ENCODE data around the gene ADRB1.

ADRB1 gene

DNA sequence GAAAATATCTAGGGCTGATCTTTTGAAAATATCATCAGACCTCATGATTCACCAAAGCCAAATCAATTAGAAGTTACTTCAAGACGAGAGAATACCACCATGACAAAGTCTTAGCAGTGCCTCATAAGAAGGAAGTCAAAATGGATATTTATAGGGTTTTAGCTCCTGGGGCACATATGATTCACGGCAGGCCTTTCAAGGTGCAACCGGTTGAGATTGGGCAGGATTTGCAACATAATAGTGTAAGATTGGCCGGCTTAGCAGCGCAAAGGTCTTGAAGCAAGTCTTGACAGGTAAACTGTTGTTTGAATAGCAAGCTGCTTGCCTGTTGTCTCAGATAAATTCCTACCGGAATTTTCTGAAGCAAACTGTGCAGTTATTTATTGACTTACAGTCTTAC lies 17.5 kb downstream of the ADRB1 start:
- Mint-ChIP-seq H3K4me3 (no peak overlapping the region), H3K9me3 (no peaks in the 10 kb centered on the region), H3K27ac (no peak overlapping the region), H3K4me1 (peaks cover 29% of the 10 kb centered on the region), H3K27me3 (ENCODE audit: low read depth) (peaks cover 28% of the 10 kb centered on the region), H3K36me3 (ENCODE audit: low read depth) (no peaks in the 10 kb centered on the region)
- TF ChIP-seq, protein P1, sequence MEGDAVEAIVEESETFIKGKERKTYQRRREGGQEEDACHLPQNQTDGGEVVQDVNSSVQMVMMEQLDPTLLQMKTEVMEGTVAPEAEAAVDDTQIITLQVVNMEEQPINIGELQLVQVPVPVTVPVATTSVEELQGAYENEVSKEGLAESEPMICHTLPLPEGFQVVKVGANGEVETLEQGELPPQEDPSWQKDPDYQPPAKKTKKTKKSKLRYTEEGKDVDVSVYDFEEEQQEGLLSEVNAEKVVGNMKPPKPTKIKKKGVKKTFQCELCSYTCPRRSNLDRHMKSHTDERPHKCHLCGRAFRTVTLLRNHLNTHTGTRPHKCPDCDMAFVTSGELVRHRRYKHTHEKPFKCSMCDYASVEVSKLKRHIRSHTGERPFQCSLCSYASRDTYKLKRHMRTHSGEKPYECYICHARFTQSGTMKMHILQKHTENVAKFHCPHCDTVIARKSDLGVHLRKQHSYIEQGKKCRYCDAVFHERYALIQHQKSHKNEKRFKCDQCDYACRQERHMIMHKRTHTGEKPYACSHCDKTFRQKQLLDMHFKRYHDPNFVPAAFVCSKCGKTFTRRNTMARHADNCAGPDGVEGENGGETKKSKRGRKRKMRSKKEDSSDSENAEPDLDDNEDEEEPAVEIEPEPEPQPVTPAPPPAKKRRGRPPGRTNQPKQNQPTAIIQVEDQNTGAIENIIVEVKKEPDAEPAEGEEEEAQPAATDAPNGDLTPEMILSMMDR (IDR thresholded peaks at IDR 0.05; ENCODE audit: unreplicated experiment in 3 of 3), result no peak

DNA sequence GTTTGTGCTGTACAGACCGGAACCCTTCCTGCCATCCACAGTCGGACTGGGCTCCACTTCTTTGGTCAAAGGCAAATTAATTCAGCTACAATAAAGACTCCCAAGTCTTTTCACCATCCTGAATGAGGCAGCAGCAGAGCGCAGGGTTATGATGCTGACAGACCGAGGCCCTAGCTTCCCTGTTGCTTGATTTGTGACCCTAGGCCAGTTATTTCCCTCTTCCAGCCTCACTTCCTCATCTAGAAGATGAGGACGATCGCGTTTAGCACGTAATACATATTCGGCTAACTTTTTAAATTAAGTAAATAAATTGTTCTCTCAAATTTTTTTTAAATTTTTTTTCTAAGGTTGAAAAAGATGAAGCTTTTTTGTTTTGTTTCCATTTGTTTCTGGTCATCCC lies 18.1 kb downstream of the ADRB1 start:
- no peak overlapping the region for H3K27ac Mint-ChIP-seq
- H3K4me3 Mint-ChIP-seq, result no peak overlapping the region
- TF ChIP-seq, protein P1 (IDR thresholded peaks at IDR 0.05; ENCODE audit: unreplicated experiment in 3 of 3), result no peak
- H3K9me3 Mint-ChIP-seq, result no peaks in the 10 kb centered on the region
- H3K27me3 Mint-ChIP-seq (ENCODE audit: low read depth), result peaks cover 24% of the 10 kb centered on the region
- peaks cover 34% of the 10 kb centered on the region for H3K4me1 Mint-ChIP-seq
- H3K36me3 Mint-ChIP-seq (ENCODE audit: low read depth), result no peaks in the 10 kb centered on the region

DNA sequence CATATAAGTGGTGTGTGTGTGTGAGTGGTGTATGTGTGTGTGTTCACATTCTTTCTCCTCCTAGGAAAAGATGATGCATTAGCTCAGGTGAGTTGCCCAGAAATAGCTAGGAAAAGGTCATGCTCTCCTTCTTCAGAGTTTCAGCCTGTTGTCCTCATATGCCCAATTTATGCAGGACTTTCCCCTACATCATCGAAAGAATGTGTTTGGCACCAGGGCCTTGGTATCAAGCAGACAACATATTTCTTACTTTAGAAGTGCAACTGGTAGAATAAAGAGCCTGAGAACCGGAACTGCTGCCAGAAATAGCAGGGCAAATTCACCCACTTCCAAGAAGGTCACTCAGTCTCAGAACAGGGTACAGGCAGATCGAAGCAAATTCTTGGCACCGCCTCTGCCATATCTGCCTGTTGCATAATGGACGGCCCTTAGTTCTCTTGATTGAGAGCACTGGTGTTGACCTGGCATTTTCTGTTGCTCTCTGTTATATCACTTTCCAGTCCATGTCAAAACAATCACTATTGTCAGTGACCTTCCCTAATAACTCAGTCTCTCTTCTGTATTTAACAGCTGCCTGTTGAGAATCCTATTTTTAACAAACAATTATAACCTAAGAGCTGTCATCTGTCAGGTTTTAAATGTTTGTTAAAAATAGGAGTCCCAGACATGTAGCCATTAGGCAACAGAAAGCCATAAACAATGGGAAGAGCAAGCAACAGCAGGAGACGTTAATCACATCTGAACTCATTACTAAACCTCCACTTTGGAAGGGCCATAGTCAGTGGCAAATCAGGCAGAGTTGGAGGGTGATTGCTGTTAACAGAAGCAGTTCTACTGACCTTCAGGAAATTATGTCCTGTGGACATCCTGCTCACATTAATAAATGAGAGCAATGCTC lies 20.7 kb downstream of the ADRB1 start:
- Mint-ChIP-seq H3K9me3 (no peaks in the 10 kb centered on the region), H3K27me3 (ENCODE audit: low read depth) (peaks cover 22% of the 10 kb centered on the region), H3K27ac (peak overlapping the region in 2 of 3 experiments; percentile 15 to 31), H3K36me3 (ENCODE audit: low read depth) (no peaks in the 10 kb centered on the region), H3K4me3 (no peak overlapping the region), H3K4me1 (peaks cover 45% of the 10 kb centered on the region)
- TF ChIP-seq, protein P1 (IDR thresholded peaks at IDR 0.05; ENCODE audit: unreplicated experiment in 3 of 3), result no peak

DNA sequence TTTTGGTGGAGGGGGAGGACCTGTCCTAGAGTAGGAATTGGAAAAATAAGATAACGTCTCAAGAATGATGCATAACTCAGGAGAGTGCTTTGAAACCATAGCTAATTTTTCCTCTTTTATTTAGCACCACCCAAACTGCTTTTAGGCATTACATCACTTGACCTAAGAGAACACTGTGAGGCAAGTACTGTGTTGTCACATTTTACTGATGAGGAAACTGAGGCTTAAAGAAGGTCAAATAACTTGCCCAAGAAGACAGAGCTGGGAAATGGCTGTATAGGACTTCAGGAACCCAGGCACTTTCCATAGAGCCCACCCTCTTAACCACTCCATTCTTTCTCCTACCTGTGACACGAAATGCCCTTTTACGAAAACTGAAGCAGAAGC lies 21.4 kb downstream of the ADRB1 start:
- Mint-ChIP-seq H3K9me3 (no peaks in the 10 kb centered on the region), H3K27me3 (ENCODE audit: low read depth) (peaks cover 17% of the 10 kb centered on the region), H3K4me3 (no peak overlapping the region), H3K4me1 (peaks cover 45% of the 10 kb centered on the region), H3K27ac (peak overlapping the region in 2 of 3 experiments; percentile 15 to 31), H3K36me3 (ENCODE audit: low read depth) (no peaks in the 10 kb centered on the region)
- TF ChIP-seq, protein P1 (IDR thresholded peaks at IDR 0.05; ENCODE audit: unreplicated experiment in 3 of 3), result no peak

DNA sequence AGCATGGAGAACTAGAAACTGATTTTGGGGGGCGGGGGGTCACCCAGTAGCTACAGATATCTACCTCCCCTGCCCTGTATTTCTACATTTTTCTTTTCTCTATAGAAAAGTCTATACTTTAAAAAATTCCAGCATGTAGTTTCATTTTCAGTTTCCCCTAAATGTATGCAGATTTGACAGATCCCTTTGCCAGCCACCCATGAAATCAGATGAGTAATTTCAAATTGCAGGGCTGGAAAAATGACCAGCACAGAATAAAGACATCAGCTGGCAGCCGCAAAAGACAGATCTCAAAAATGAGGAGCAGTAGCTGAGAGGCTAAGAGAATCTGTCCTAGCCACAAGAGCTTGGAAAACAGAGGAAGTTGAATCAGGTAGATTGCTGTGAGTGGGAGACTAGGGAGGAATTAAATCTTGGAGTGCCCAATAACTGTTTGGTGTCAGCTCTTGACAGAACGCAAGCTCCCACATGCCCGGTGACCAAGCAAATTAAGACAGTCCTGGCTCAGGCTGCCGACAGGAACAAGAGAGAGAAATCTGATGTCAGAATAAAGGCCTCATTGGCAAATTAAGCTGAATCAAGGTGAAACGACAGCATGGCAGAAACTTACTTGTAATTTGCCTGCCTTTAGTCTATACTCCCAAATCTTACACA lies 24.5 kb downstream of the ADRB1 start:
- Mint-ChIP-seq H3K27ac (no peak overlapping the region), H3K4me1 (peaks cover 42% of the 10 kb centered on the region), H3K27me3 (ENCODE audit: low read depth) (peaks cover 17% of the 10 kb centered on the region), H3K4me3 (no peak overlapping the region), H3K9me3 (no peaks in the 10 kb centered on the region), H3K36me3 (ENCODE audit: low read depth) (no peaks in the 10 kb centered on the region)
- TF ChIP-seq, protein P1 (IDR thresholded peaks at IDR 0.05; ENCODE audit: unreplicated experiment in 3 of 3), result no peak
